GM19397 (cell line): ENCODE data around the gene FEM1C.
"Not testable (repeated sequence)": the region's sequence is repeated elsewhere in the genome, so short reads cannot be mapped to it uniquely, and the experiment has no call there.

Experiments used
- ATAC-seq: cut with Tn5 transposase; IDR thresholded peaks from one replicate; pipeline ENCODE4 v1.9.1; 2021; ENCODE audit warnings: mild to moderate bottlenecking, moderate library complexity; ENCODE audit not compliant: unreplicated experiment

Gene FEM1C

GRCh38 chr5:115480271-115480670 lies 64.3 kb downstream of the FEM1C start:
- no peak for ATAC-seq

GRCh38 chr5:115479166-115479873 lies 65.3 kb downstream of the FEM1C start:
- not testable (repeated sequence) for ATAC-seq

- ATAC-seq: no peak
Measured at GRCh38 chr5:115478281-115478680, 66.3 kb downstream of the FEM1C start.

- ATAC-seq: no peak
Measured at GRCh38 chr5:115477581-115477980, 67.0 kb downstream of the FEM1C start.

- no peak for ATAC-seq
Measured at GRCh38 chr5:115475788-115476187, 68.8 kb downstream of the FEM1C start.

- ATAC-seq: no peak
Measured at GRCh38 chr5:115472271-115473025, 72.1 kb downstream of the FEM1C start.

GRCh38 chr5:115471345-115472063 lies 73.1 kb downstream of the FEM1C start:
- no peak for ATAC-seq

- no peak for ATAC-seq
Measured at GRCh38 chr5:115470921-115471320, 73.7 kb downstream of the FEM1C start.
